HepG2 (cell line): ENCODE results near the gene BCAS4. TPM values are rescaled to one million over a fixed set of nuclear protein-coding genes. Genes with fewer than 3 reads are reported as not detected.

Experiments
- ATAC-seq: fragments of 200-7000 bp; cut with Tn5 transposase; 3 replicates; pipeline ENCODE4 v1.9.1; 2020; ENCODE audit warnings: mild to moderate bottlenecking, moderate library complexity
- BruUV-seq: library from RNA; stranded (reverse); fragments of 400-500 nt; replicated peaks from 2 replicates; lab custom pipeline; 2021; lab: Mats Ljungman, UMichigan
- CTCF ChIA-PET: fragments of 300-600 bp; formaldehyde crosslinking; extraction: SDS; loops from one replicate; lab custom pipeline; 2021; ENCODE audit warnings: low total read pairs, inconsistent platforms, low intra/inter-chr PET ratio; lab: Yijun Ruan, JAX
- POLR2A ChIA-PET: fragments of 350-600 bp; sonication (Branson Sonifier 250); formaldehyde crosslinking; loops from one replicate; lab custom pipeline; 2020; ENCODE audit warnings: antibody characterized with exemption, inconsistent platforms; lab: Yijun Ruan, JAX
- DNase-seq: peaks from one replicate; pipeline ENCODE4 v3.0.0-alpha.2; 2015; ENCODE audit warnings: low spot score
- FAIRE-seq: peaks from 3 replicates; lab custom pipeline; 2011; peaks lifted over from hg19 to GRCh38; lab: Jason Lieb, UNC
- H2AFZ ChIP-seq: one replicate; pipeline ENCODE4 v1.6.1; 2011; ENCODE audit warnings: low read length, inconsistent platforms
- H3K27ac ChIP-seq: fragments of 300-600 bp; 3 replicates; pipeline ENCODE4 v1.8.0; 2011; ENCODE audit warnings: mixed run types, mild to moderate bottlenecking, mixed read lengths, low read length, inconsistent platforms; ENCODE audit not compliant: insufficient read depth; ENCODE audit errors: extremely low read length
- H3K27me3 ChIP-seq, 2 experiments: fragments of 200-600 bp in 1 of 2; 2 replicates in 1 of 2; 3 replicates in 1 of 2; pipeline versions ENCODE4 v1.6.0 to v1.8.0; 2011; ENCODE audit warnings: low read length in 2 of 2, mild to moderate bottlenecking in 2 of 2, moderate library complexity in 2 of 2, inconsistent platforms in 1 of 2; ENCODE audit not compliant: insufficient read depth in 2 of 2, control insufficient read depth in 1 of 2
- H3K36me3 ChIP-seq, 2 experiments: fragments of 200-600 bp in 1 of 2; replicated peaks in 1 of 2; 2 replicates in 1 of 2; 3 replicates in 1 of 2; pipeline versions ENCODE4 v1.5.1 to v1.8.0; 2011; ENCODE audit warnings: low read length in 2 of 2, inconsistent platforms in 1 of 2; ENCODE audit not compliant: insufficient read depth in 2 of 2, control insufficient read depth in 1 of 2
- H3K4me1 ChIP-seq: 2 replicates; pipeline ENCODE4 v1.5.1; 2012; ENCODE audit warnings: low read length, inconsistent platforms; ENCODE audit not compliant: insufficient read depth
- H3K4me2 ChIP-seq: 2 replicates; pipeline ENCODE4 v1.6.0; 2011; ENCODE audit warnings: low read depth, low read length, inconsistent platforms
- H3K4me3 ChIP-seq, 3 experiments: fragments of 200-600 bp in 1 of 3; sonication (generic), shearing (Covaris generic) in 1 of 3; replicated peaks in 1 of 3; 2 replicates each; pipeline ENCODE4 v1.5.1; 2011 to 2016; ENCODE audit warnings: low read length in 3 of 3, inconsistent platforms in 2 of 3, low read depth in 2 of 3, mild to moderate bottlenecking in 2 of 3, control low read depth in 1 of 3, mixed read lengths in 1 of 3; ENCODE audit not compliant: insufficient read depth in 1 of 3
- H3K79me2 ChIP-seq: one replicate; pipeline ENCODE4 v1.6.1; 2011; ENCODE audit warnings: low read length, inconsistent platforms; ENCODE audit not compliant: insufficient read depth
- H3K9ac ChIP-seq: 2 replicates; pipeline ENCODE4 v1.6.0; 2011; ENCODE audit warnings: mild to moderate bottlenecking, low read depth, low read length, inconsistent platforms; ENCODE audit not compliant: insufficient read depth
- H3K9me3 ChIP-seq: 2 replicates; pipeline ENCODE4 v1.5.1; 2012; ENCODE audit warnings: mild to moderate bottlenecking, low read length
- H4K20me1 ChIP-seq: 2 replicates; pipeline ENCODE4 v1.6.0; 2011; ENCODE audit warnings: inconsistent platforms, mild to moderate bottlenecking, low read length, moderate library complexity; ENCODE audit not compliant: insufficient read depth
- HES4 ChIP-seq: sonication (generic); formaldehyde crosslinking; IDR thresholded peaks from 2 replicates; pipeline ENCODE4 v1.9.0; 2021; ENCODE audit warnings: mild to moderate bottlenecking, missing genetic modification reagents, borderline replicate concordance
- HOXD1 ChIP-seq: sonication (generic); formaldehyde crosslinking; IDR thresholded peaks from 2 replicates; pipeline ENCODE4 v1.5.0; 2020; ENCODE audit warnings: missing genetic modification reagents
- KDM2A ChIP-seq: sonication (generic); formaldehyde crosslinking; IDR thresholded peaks from 2 replicates; pipeline ENCODE4 v1.4.0; 2020; ENCODE audit warnings: low read depth, missing genetic modification reagents, borderline replicate concordance
- KLF9 ChIP-seq: IDR thresholded peaks from 2 replicates; pipeline ENCODE4 v1.6.1; 2016; ENCODE audit warnings: low read depth
- RXRA ChIP-seq: sonication (generic); formaldehyde crosslinking; IDR thresholded peaks from 2 replicates; pipeline ENCODE4 v1.5.1; 2020; ENCODE audit warnings: missing genetic modification reagents
- ZNF468 ChIP-seq: sonication (generic); formaldehyde crosslinking; IDR thresholded peaks from 2 replicates; pipeline ENCODE4 v1.8.0; 2022; ENCODE audit warnings: mild to moderate bottlenecking, moderate library complexity, missing genetic modification reagents
- ZNF556 ChIP-seq: sonication (generic); formaldehyde crosslinking; IDR thresholded peaks from 2 replicates; pipeline ENCODE4 v1.4.0; 2020; ENCODE audit warnings: mild to moderate bottlenecking, missing genetic modification reagents, borderline replicate concordance
- ZSCAN25 ChIP-seq: sonication (generic); formaldehyde crosslinking; IDR thresholded peaks from 2 replicates; pipeline ENCODE4 v1.8.0; 2022; ENCODE audit warnings: mild to moderate bottlenecking, missing genetic modification reagents
- WGBS: methylation state at CpG from one replicate; pipeline ENCODE4 v1.1.6; 2017; ENCODE audit warnings: low lambda C conversion rate; 5-methylcytosine and 5-hydroxymethylcytosine counted together
- in situ Hi-C: cut with HindIII; loops from 2 replicates; pipeline ENCODE4 v1.10.0; 2017; ENCODE audit warnings: low pct_unique_long_range_greater_than_20kb; ENCODE audit not compliant: extremely low pct_ligation_motif_present
- intact Hi-C: fragments of 100-400 bp; cut with micrococcal nuclease; formaldehyde crosslinking; loops from one replicate; pipeline ENCODE4 v1.10.0; 2022; ENCODE audit not compliant: unreplicated experiment
- polyA plus RNA-seq, 8 experiments: library from polyadenylated mRNA; depleted of rRNA in 3 of 8; stranded (reverse) in 7 of 8; unstranded in 1 of 8; fragments of >200 nt; fragmentation: Illumina TruSeq in 4 of 8; extraction: Trizol in 4 of 8; gene quantifications; 2 replicates each; pipeline versions ENCODE4 v1.2.1 to v1.2.3, GENCODE V29; 2011 to 2016; ENCODE audit warnings: low read depth in 4 of 8, missing spikeins in 1 of 8, mixed read lengths in 1 of 8; ENCODE audit not compliant: insufficient read depth in 1 of 8
- total RNA-seq, 5 experiments: library from RNA; depleted of rRNA; stranded (reverse); fragments of >200 nt; fragmentation: Illumina TruSeq; extraction: Trizol; gene quantifications; 2 replicates each; pipeline ENCODE4 v1.2.3, GENCODE V29; 2016; ENCODE audit warnings: low read depth in 1 of 5
- TF ChIP-seq, protein P1 (sequence below): sonication (generic); formaldehyde crosslinking; IDR thresholded peaks from 2 replicates; pipeline ENCODE4 v1.9.0; 2021; ENCODE audit warnings: mild to moderate bottlenecking, missing genetic modification reagents
- TF ChIP-seq, protein P2 (sequence below): sonication (generic); formaldehyde crosslinking; IDR thresholded peaks from 2 replicates; pipeline ENCODE4 v1.4.0; 2020; ENCODE audit warnings: missing genetic modification reagents; ENCODE audit errors: not compliant biosample characterization
- TF ChIP-seq, protein P3 (sequence below): sonication (generic); formaldehyde crosslinking; IDR thresholded peaks from 2 replicates; pipeline ENCODE4 v1.8.1; 2023; ENCODE audit warnings: mild to moderate bottlenecking, moderate library complexity, missing genetic modification reagents
- TF ChIP-seq, protein P4 (sequence below): sonication (generic); formaldehyde crosslinking; conservative IDR thresholded peaks from 2 replicates; pipeline ENCODE4 v1.5.0; 2020; ENCODE audit warnings: missing genetic modification reagents
- TF ChIP-seq, protein P5 (sequence below): sonication (generic); formaldehyde crosslinking; IDR thresholded peaks from 2 replicates; pipeline ENCODE4 v1.5.1; 2020; ENCODE audit warnings: missing genetic modification reagents, mild to moderate bottlenecking, borderline replicate concordance

Gene BCAS4
- total and polyA plus RNA-seq, 2 of the 13 experiments (the other 11 are each of a cell fraction or from before 2014, with no cell fraction given) = 7.2 to 8.0 TPM

DNA sequence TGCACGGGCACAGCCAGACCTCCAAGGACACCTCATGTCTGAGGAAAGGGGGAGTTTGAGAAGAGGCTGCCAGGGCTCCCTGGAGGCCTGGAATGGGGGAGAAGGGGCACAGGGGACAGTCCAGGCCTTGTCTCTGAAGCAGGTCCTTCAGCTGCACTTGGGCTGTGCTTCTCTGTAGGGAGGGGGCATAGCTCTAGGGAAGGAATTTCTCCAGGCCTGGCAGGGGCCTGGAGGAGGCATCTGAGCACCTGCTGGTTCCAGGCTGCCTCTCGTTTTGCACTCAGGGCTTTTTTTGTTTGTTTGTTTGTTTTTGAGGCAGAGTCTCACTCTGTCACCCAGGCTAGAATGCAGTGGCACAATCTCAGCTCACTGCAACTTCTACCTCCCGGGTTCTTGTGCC lies 67.7 kb downstream of the BCAS4 start:
- Histone ChIP-seq H3K4me3 (no peak overlapping the region), H2AFZ (no peak overlapping the region), H3K27me3 (no peaks in the 10 kb centered on the region; a peak in 1 of 5 replicates), H3K4me2 (no peak overlapping the region), H3K9ac (no peak overlapping the region), H3K36me3 (no peaks in the 10 kb centered on the region), H3K9me3 (no peaks in the 10 kb centered on the region), H3K27ac (no peak overlapping the region), H3K79me2 (no peaks in the 10 kb centered on the region), H3K4me1 (0 out of 2 replicates have a peak, but pooled peaks cover 5% of the 10 kb centered on the region), H4K20me1 (no peaks in the 10 kb centered on the region; the same call in 1 of the 2 replicates)
- no peak for ATAC-seq
- no peak for DNase-seq
- FAIRE-seq = no peak
- CTCF ChIA-PET = no interaction called here
- POLR2A ChIA-PET = no interaction called here
- intact Hi-C loops = no loop called here
- no TSS peak for BruUV-seq
- in situ Hi-C loops = no loop called here
- WGBS = 22% methylated on average over 3 of the region's 3 CpGs
- TF ChIP-seq HES4 (CRISPR knock-in tag) (no peak), ZNF556 (no peak), ZNF468 (CRISPR knock-in tag) (no peak), ZSCAN25 (CRISPR knock-in tag) (no peak), RXRA (CRISPR knock-in tag) (no peak), KLF9 (CRISPR knock-in tag) (no peak), KDM2A (CRISPR knock-in tag) (no peak), HOXD1 (no peak)
- TF ChIP-seq, protein P1, sequence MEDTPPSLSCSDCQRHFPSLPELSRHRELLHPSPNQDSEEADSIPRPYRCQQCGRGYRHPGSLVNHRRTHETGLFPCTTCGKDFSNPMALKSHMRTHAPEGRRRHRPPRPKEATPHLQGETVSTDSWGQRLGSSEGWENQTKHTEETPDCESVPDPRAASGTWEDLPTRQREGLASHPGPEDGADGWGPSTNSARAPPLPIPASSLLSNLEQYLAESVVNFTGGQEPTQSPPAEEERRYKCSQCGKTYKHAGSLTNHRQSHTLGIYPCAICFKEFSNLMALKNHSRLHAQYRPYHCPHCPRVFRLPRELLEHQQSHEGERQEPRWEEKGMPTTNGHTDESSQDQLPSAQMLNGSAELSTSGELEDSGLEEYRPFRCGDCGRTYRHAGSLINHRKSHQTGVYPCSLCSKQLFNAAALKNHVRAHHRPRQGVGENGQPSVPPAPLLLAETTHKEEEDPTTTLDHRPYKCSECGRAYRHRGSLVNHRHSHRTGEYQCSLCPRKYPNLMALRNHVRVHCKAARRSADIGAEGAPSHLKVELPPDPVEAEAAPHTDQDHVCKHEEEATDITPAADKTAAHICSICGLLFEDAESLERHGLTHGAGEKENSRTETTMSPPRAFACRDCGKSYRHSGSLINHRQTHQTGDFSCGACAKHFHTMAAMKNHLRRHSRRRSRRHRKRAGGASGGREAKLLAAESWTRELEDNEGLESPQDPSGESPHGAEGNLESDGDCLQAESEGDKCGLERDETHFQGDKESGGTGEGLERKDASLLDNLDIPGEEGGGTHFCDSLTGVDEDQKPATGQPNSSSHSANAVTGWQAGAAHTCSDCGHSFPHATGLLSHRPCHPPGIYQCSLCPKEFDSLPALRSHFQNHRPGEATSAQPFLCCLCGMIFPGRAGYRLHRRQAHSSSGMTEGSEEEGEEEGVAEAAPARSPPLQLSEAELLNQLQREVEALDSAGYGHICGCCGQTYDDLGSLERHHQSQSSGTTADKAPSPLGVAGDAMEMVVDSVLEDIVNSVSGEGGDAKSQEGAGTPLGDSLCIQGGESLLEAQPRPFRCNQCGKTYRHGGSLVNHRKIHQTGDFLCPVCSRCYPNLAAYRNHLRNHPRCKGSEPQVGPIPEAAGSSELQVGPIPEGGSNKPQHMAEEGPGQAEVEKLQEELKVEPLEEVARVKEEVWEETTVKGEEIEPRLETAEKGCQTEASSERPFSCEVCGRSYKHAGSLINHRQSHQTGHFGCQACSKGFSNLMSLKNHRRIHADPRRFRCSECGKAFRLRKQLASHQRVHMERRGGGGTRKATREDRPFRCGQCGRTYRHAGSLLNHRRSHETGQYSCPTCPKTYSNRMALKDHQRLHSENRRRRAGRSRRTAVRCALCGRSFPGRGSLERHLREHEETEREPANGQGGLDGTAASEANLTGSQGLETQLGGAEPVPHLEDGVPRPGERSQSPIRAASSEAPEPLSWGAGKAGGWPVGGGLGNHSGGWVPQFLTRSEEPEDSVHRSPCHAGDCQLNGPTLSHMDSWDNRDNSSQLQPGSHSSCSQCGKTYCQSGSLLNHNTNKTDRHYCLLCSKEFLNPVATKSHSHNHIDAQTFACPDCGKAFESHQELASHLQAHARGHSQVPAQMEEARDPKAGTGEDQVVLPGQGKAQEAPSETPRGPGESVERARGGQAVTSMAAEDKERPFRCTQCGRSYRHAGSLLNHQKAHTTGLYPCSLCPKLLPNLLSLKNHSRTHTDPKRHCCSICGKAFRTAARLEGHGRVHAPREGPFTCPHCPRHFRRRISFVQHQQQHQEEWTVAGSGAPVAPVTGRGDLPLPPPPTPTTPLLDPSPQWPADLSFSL = no peak
- TF ChIP-seq, protein P2, sequence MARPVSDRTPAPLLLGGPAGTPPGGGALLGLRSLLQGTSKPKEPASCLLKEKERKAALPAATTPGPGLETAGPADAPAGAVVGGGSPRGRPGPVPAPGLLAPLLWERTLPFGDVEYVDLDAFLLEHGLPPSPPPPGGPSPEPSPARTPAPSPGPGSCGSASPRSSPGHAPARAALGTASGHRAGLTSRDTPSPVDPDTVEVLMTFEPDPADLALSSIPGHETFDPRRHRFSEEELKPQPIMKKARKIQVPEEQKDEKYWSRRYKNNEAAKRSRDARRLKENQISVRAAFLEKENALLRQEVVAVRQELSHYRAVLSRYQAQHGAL (CRISPR knock-in tag) = no peak
- TF ChIP-seq, protein P3, sequence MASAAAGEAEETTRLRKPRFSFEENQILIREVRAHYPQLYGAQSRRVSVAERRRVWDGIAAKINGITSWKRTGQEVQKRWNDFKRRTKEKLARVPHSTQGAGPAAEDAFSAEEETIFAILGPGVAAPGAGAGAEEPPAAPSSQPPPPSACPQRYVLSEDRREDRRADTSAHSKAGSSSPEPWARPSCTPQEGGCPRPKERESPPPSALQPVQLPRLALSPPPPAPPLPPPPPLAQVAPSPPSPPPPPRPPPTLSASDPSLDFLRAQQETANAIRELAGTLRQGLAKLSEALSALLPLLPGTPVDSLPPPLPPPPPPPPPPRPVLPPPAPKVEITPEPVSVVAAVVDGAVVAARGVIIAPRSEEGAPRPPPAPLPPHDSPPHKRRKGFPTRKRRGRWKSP (CRISPR knock-in tag) = no peak
- TF ChIP-seq, protein P4, sequence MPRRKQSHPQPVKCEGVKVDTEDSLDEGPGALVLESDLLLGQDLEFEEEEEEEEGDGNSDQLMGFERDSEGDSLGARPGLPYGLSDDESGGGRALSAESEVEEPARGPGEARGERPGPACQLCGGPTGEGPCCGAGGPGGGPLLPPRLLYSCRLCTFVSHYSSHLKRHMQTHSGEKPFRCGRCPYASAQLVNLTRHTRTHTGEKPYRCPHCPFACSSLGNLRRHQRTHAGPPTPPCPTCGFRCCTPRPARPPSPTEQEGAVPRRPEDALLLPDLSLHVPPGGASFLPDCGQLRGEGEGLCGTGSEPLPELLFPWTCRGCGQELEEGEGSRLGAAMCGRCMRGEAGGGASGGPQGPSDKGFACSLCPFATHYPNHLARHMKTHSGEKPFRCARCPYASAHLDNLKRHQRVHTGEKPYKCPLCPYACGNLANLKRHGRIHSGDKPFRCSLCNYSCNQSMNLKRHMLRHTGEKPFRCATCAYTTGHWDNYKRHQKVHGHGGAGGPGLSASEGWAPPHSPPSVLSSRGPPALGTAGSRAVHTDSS = no peak
- TF ChIP-seq, protein P5, sequence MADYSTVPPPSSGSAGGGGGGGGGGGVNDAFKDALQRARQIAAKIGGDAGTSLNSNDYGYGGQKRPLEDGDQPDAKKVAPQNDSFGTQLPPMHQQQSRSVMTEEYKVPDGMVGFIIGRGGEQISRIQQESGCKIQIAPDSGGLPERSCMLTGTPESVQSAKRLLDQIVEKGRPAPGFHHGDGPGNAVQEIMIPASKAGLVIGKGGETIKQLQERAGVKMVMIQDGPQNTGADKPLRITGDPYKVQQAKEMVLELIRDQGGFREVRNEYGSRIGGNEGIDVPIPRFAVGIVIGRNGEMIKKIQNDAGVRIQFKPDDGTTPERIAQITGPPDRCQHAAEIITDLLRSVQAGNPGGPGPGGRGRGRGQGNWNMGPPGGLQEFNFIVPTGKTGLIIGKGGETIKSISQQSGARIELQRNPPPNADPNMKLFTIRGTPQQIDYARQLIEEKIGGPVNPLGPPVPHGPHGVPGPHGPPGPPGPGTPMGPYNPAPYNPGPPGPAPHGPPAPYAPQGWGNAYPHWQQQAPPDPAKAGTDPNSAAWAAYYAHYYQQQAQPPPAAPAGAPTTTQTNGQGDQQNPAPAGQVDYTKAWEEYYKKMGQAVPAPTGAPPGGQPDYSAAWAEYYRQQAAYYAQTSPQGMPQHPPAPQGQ (CRISPR knock-in tag) = no peak
